Stimulated activated CD4-positive, alpha-beta T cell treated with anti-CD3 and anti-CD28 coated beads, Interleukin-4, amount 100 ng/mL, for 48 hours (primary cell): Measurements from ENCODE around the gene USP30.
A peak's percentile ranks its signal among the peaks of the same experiment; 100 is the strongest.

Source experiments
- DNase-seq, 2 donors: peaks; one replicate each; pipeline ENCODE4 v3.0.0-alpha.2; 2020; ENCODE audit warnings: low read depth in 2 of 2

USP30 gene

DNA sequence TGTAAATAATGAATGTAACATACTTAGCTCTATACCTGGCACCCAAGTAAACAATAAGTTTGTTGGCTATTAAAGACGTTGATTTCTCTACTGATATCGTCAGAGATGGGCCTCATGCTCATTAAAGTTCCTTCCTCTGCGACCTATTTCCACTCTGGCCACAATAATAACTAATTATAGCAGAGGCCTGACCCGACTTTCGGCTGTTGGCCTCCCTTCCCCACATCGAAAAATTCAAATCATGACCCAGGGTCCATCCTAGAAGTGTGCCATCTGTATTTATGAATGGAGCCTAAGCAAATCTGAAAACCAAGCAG is 321 bp upstream of the USP30 start:
- DNase-seq: no peak

DNA sequence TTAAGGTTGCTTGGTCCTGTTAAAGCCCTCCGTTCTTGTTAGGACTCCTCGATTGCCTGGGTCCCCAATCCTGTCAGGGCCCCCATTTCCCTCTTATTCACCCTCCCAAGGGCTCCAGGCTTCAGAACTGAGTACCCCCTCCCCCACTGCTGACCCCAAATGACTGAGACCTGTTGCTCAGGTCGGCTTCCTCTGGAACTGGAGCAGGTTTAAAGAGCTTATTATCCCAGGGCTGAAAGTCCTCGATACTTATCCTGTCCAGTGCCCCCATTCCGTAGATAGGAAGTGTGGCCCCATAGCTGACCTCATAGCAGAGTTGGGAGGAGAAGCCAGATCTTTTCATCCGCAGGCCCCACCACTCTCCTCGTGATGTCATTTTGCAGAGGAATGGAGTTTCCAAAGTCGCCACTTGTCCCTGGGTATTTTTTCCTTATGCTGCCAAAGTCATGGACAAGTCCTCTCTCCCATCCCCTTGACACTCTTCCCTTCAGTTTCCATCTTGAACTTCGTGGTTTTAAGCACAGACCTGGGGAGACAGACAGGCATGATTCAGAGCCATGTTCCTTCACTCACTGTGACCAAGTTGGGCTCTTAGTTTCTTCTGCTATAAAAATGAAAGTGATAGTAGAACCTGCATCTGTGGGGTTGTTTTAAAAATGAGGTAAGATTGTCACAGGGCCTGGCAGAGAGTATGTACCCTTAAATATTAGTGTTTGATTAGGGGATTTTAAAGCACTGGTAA is 1.2 kb downstream of the USP30 start:
- peak; percentile 4 to 5 for DNase-seq

DNA sequence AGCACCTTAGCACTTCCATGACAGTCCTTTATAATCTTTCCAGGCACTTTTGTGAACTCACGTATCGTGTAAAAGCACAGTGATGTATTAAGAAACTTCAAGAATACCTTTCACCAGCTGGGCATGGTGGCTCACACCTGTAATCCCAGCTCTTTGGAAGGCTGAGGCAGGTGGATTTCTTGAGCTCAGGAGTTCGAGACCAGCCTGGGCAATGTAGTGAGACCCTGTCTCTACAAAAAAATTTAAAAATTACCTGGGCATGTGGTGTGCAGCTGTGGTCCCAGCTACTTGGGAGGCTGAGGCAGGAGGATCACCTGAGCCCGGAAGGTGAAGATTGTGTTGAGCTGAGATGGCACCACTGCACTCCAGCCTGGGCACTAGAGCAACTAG is 1.7 kb downstream of the USP30 start:
- DNase-seq: peak in 1 of 2 donors; percentile 1

DNA sequence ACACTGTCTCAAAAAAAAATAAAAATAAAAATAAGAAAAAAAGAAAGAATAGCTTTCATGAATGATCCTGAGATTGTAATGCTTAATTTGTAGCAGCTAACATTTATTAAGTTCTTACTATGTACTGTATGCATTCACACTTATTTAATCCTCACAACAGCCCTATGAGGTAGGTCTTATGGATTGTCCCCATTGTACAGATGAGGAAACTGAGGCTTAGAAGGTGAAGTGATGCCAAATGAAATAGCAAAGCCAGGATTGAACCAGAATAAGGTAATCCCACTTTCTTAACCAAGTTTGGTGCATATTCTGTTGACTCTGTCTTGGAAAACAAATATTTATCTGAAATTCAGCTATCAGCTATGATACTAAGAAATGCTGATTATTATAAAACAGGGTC is 2.1 kb downstream of the USP30 start:
- no peak for DNase-seq

DNA sequence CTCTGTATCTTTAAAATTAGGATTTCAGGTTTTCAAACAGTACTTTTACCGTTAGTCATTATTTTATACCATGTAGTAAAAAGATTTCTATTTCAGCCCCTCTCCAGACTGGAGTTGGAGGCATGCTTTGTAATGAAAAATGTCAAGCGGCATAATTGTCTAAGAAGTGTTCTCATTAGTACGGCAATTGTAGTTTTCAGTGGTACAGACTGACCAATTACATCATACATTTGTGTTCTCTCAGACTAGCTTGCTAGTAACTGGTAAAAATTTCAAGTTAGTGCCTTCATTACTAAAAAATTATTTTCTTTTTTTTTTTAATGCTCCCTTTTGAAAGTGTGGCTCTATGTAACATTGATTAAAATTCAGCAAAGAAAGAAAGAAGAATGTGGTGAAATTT is 4.5 kb downstream of the USP30 start:
- DNase-seq: no peak

DNA sequence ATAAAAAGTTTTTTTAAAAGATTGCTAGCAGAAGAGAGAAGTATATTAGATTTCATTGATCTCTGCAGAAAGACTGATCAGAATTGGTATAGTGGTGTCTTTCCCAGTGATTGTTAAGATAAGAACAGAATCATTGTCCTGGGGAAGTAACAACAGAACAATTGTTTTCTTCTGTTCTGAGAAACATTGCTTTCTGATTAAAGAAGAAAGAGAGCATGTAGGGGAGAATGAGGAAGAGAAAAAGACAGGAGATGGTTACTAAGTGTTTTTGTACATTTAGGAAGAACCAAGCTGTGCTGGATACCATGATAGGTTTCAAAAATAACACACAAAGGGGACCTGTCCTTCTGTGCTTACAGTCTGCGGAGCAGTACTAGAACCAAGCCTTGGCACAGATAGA is 5.0 kb downstream of the USP30 start:
- no peak for DNase-seq

DNA sequence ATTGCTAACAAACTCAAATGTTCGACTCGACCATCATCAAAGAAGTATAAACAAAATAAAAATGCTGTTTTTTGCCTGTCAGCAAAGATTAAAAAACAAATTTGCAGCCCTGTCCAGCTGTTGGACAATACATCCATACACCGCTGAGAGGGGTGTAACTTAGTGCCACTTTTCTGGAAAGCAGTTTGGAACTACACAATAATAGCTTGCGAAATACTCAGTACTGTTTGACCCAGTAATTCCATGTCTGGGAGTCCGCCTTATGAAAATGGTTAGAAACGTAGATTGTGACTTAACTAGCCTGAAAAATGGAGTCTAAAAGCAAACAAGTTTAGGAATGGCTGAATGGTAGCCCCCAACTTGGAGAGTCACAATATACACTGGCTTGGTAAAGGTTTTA is 6.4 kb downstream of the USP30 start:
- no peak for DNase-seq

DNA sequence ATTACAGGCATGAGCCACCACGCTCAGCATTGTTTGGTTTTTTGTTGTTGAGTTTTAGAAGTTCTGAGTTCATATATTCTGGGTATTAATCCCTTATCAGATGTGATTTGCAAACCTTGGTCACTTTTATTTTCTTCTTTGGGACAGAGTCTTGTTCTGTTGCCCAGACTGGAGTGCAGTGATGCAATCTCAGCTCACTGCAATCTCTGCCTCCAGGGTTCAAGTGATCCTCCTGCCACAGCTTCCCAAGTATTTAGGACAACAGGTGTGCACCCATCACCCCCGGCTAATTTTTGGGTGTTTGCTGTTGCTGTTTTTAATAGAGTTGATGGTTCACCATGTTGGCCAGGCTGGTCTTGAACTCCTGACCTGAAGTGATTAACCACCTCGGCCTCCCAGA is 11.8 kb downstream of the USP30 start:
- DNase-seq: no peak

DNA sequence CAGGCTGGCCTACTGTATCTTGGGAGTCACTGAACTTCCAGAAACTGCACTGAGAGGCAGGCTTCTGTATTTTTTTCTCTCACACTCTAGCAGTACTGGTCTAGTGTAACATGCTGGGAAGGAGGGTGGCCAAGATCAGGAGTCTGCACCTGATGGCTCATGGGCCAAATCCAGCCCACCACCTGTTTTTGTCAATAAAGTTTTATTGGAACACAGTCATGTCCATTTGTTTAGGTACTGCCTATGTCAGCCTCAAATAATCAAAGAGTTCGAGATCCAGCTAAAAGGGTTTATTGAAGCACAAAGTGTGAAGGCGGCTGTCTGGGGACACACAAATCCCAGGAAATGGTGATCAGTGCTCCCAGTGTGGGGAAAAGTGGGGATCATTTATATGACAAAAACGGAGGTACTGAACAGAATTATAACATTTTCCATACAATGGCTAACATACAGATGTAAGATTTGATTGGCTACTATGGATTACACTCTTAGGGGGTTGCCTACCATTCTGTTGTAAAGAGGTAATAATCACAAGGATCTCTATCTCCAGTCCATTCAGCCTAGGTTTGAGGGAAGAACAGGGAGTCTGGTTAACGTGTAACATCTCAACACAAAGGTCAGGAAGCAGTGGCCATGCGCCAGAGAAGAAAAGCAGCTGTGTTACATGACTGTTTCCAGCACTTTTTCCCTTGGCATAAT is 12.9 kb downstream of the USP30 start:
- DNase-seq: no peak

DNA sequence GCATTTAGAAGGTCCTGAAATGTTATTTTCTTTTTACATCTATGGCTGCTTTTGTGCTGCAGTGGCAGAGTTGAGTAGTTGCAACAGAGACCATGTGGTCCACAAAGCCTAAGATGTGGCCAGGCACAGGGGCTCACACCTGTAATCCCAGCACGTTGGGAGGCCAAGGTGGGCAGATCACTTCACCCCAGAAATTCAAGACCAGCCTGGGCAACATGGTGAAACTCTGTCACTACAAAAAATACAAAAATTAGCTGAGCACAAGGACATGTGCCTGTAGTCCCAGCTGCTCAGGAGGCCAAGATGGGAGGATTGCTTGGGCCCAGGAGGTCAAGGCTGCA is 13.4 kb downstream of the USP30 start:
- DNase-seq: no peak

DNA sequence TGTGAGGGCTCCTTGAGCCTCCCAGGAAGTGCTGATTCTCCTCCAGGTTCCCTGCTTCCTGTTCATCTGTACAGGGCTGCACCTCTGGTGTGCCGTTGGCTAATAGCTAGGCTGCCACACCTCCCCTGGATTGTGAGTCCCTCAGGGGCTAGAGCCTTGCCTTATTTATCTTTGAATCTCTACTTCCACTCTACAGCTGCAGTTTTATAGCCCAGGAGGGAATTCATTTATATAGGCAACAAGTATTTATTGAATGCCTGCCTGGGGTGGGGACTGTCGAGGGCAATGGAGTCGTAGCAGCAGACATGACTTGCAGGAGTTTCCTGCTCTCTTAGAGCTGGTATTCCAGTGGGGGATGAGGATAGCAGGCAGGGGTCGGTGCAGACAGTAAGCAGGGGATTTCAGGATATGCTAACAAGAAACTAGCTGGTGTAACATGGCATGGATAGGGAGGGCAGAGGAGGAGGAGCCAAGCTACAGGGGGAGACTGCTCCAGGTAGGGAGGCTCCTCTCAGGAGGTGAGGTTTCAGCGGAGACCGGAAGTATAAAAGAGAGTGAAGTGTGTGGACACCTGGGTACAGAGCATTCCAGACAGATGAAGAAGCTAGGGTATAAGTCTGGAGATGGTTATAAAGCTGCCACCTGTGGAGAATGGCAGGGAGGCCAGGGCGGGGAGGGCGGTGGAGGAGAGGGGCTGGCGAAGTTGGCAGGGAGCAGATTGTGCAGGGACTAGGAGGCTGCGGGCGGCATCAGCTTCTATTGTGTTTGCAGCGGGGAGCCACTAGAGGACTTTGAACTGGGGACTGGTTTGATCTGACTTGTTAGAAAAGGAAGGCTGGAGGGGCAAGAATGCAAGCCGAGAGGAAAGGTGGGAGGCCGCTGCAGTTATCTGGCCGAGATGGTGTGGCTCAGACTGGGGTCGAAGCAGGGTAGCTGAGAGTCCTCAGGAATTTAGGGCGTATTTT is 17.2 kb downstream of the USP30 start:
- DNase-seq: no peak

DNA sequence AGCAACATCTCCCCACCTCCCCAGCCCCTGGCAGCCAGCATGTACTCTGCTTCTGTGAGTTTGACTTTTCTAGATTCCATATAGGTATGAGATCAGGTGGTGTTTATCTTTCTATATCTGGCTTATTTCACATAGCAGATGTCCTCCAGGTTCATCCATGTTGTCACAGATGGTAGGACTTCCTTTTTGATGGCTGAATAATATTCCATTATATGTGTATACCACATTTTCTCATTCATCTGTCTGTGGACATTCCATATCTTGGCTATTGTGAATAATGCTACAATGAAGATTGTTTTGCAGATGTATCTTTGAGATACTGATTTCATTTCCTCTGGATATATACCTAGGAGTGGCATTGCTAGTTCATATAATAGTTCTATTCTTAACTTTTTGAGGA is 22.5 kb downstream of the USP30 start:
- no peak for DNase-seq

DNA sequence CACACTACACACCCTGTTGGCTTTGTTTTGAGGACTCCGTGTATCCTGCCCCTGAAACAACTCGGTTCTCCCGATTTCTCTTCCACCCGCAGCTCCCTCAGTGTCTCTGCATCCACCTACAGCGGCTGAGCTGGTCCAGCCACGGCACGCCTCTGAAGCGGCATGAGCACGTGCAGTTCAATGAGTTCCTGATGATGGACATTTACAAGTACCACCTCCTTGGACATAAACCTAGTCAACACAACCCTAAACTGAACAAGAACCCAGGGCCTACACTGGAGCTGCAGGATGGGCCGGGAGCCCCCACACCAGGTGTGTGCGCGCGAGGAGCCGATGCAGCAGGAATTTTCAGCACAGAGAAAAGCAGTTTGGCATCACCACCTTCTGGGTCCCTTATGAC is 30.4 kb downstream of the USP30 start:
- DNase-seq: no peak

DNA sequence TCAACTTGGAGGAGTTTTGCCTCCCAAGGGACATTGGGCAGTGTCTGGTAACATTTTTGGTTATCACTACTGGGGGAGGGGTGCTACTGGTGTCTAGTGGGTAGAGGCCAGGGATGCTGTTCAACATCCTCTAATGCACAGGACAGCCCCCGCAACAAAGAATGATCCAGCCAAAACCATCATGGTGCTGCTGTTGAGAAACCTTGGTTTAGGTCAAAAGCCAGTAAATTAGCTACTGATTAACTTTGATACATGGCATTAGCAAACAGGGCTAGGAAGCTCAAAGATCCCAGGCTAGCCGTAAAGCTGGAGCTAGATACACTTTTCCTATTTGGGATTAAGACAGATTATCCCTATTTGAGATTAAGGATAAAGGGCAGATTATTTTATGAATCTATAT is 32.0 kb downstream of the USP30 start:
- no peak for DNase-seq

DNA sequence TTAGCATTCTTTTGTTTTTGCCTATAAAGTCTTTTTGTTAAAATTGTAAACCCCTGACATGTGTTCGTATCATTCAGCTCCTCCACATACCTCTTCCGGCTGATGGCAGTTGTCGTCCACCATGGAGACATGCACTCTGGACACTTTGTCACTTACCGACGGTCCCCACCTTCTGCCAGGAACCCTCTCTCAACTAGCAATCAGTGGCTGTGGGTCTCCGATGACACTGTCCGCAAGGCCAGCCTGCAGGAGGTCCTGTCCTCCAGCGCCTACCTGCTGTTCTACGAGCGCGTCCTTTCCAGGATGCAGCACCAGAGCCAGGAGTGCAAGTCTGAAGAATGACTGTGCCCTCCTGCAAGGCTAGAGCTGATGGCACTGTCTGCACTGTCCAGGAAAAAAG is 33.2 kb downstream of the USP30 start:
- DNase-seq: no peak

DNA sequence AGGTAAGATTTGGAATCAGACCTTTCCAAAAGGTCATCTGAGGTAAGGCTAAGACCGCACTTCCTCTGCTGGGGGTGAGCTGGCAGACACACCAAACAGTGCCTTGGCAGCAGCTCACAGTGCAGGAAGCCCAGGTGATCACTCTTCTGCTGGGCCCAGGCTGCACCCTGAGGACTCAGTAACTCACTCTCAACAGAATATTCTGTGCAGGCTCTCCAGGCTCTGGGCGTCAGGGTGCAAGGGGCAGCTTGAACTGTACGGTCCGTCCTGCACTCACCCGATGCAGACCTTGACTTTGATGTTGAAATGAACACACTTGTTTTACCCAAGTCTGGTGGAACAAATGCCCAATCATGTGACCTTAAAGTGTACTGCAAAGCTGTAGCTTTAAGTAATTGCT is 34.9 kb downstream of the USP30 start:
- DNase-seq: no peak

DNA sequence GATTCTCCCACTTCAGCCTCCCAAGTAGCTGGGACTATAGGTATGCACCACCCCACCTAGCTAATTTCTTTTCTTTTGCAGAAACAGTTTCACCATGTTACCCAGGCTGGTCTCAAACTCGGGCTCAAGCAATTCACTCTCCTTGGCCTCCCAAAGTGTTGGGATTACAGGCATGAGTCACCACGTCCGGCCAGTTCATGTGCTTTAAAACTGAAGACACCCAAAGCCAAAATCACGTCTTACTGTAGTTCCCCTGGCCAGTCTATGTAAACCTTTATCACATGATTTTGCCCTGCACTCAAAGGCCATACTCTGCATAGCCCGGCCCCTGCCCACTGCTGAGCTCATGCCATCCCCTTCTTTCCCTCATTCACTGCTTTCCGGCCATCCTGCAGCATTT is 36.4 kb downstream of the USP30 start:
- no peak for DNase-seq

DNA sequence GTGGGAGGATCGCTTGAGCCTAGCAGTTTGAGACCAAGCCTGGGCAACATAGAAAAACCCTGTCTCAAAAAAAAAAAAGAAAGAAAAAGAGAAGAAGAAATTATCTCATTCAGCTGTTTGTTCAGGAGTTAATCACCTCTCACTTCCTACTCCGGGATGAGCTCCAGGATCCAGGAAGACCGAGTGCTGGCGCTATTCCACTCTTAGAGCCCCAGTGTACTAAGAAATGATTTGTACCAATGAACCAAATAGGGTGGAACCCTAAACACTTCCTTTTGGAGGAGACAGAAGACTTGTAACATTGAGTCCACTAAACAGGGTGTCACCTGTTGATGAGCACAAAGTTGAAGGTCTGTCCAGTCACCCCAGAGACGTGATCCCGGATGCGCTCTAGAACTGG is 37.3 kb downstream of the USP30 start:
- DNase-seq: no peak

DNA sequence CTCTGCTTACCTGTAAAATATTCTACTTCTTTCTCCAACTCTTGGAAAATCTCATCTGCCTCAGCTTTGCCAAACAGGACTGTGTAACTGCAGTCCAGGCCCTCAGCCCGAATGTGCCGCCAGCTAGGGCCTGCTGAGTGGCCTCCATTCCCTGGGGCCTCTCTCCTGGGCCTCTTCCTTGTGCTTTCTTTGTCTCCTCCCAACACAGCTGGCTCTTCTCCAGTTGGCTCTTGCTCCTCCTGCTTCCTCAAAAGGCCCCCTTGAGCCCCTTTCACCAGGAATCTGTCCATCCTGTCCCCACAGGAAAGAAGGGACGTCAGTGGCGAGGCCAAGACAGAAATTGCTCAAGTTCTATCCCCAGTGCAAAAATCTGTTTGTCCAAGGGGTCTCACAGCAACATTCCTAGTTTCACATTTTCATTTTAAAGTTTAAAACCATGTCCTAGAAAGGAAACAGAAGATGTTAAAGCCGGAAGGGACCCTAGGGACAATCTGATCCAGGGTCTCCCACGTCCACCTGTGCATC is 40.2 kb downstream of the USP30 start:
- no peak for DNase-seq

DNA sequence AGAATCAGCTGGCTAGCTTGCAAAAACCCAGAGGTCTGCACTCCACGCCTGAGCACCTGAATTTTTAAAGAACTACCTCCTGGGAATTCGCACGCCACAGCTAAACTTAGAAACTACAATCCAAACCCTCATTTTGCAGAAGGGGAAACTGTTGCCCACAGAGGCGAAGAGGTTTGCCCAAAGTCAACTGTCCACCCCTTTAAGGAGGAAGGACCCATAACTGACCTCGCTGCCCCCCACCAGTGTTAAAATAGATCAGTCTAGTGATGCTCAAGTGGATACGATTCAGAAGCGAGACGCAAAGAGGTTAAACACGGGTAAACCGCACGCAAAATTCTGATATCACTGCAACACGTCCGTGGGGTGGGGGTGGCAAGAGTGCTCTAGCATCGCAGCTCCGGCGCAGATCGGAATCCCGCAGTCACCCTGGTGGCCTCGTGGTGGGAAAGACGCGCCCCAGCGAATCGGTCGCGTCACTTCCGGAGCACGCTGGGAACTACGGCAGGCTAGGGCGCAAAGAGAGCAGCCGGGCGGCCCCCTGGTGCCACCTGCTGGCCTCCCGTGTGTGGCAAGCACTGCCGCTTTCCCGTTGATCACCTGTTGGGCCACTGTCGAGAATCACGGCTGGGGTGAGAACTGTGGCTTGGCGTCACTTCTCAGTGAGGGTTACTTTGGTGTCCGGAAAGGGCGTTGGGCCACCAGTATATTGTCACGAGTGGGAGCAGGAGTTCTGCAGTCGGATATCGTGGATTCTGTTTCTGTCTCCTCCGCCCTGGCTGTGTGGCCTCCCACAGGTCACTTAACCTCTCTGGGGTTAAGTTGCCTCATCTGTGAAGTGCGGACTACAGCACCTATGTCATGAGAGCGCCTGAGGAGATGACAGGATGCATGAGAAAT is 40.9 kb downstream of the USP30 start, which contains the start of gene ALKBH2:
Gene ALKBH2, minus strand, starts transcription at position 451 of the 897 bp plus-strand sequence. CDS start 686 bp downstream, outside the sequence.
- DNase-seq: peak; percentile 91 to 92

DNA sequence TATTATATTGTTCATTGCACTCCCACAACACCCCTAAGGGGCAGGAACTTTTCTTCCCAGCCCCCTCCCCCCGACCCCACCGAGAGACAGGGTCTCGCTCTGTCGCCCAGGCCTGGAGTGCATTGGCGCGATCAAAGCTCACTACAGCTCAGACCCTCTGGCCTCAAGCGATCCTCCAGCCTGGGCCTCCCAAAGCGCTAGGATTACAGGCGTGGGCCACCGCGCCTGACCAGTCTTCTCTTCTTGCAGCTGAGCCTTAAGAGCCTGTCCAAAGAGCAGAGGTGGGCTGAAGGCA is 44.7 kb downstream of the USP30 start:
- no peak for DNase-seq
